Measurements from ENCODE around the gene NDUFS6. TPM values are rescaled to one million over a fixed set of nuclear protein-coding genes. Genes with fewer than 3 reads are reported as not detected.
"Not testable (repeated sequence)": the region's sequence is repeated elsewhere in the genome, so short reads cannot be mapped to it uniquely, and the experiment has no call there.

Gene NDUFS6
- polyA plus RNA-seq, 2 donors: 41.8 to 67.4 TPM

DNA sequence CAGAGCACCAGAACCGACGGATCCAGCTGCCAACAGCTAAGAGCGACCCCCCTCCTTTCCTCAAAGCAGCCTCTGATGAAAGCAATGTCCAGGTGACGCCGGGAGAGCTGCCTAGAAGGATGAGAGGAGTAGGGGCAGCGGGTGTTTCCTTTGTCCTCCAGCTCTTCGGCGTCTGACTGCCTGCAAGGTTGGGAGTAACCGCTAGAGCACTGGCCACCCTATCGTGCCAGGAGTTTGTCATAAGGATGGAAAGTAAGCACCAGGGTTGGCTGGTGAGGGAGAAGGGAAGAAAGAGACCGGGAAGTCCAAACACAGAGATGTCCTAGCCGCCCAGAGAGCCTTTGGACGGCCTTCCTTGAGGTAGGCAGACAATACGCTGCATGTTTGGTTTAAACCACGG, 12.4 kb upstream of the NDUFS6 start:
- Histone ChIP-seq H3K27ac (ENCODE audit: low read depth in 2 of 2, low read length in 1 of 2) (no peak overlapping the region), H3K9me3 (ENCODE audit: control insufficient read depth in 2 of 2, insufficient read depth in 1 of 2, low read depth in 1 of 2, low read length in 1 of 2) (no peaks in the 10 kb centered on the region), H3K4me3 (ENCODE audit: low read depth in 1 of 2, low read length in 2 of 2) (no peak overlapping the region), H3K27me3 (ENCODE audit: control insufficient read depth in 1 of 2, insufficient read depth in 2 of 2, low read length in 2 of 2) (no peaks in the 10 kb centered on the region), H3K4me1 (ENCODE audit: control insufficient read depth in 2 of 2, insufficient read depth in 2 of 2, low read length in 1 of 2) (no peaks in the 10 kb centered on the region), H3K36me3 (ENCODE audit: control insufficient read depth in 2 of 2, insufficient read depth in 2 of 2, low read length in 1 of 2) (no peaks in the 10 kb centered on the region)
- WGBS, 2 donors: 85 to 88% methylated on average over 13 to 15 of the region's 15 CpGs

DNA sequence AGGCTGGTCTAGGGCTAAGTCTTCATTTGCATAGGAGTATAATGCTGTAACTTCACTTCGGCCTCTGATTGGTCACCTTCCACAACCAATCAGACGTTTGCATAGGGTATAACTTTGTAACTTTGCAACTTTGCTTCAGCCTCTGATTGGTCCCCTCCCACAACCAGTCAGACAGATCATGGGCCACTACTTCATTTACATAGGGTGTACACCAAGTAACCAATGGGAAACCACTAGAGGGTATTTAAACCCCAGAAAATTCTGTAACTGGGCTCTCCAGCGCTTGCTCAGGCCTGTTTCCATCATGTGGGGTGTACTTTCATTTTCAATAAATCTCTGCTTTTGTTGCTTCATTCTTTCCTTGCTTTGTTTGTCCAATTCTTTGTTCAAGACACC, 11.8 kb upstream of the NDUFS6 start:
- whole genome bisulfite sequencing, 2 donors: 67 to 71% methylated on average over 3 of the region's 3 CpGs
- H3K36me3 ChIP-seq (ENCODE audit: control insufficient read depth in 2 of 2, insufficient read depth in 2 of 2, low read length in 1 of 2); H3K4me3 ChIP-seq (ENCODE audit: low read depth in 1 of 2, low read length in 2 of 2): not testable (repeated sequence)

DNA sequence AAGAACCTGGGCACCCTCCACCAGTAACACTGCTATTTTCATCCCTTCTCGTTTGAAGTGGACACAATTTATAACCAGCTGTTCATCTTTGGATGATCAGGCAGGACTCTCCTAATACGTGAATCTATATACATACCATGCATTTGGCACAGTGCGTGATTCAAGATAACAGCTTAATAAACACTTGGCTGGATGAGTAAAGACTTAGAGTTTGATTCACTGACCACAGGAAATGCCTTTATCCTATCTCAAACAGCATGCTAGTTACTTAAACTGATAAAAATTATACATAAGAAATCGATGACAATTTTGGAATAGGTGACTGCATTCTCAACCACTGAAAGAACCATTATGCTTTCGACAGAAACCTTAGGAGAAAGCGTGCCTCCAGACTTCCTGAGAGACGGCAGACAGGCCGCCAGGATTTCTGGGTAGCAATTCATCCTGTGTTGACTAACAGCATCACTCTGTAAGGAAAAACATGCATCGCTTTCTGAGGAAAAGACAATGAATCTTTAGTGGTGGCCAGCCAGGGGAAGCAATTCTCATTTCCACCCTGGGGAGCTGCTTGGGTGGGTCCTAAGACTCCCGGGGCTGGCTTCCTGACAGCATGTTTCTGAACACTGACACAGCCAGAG, 11.3 kb upstream of the NDUFS6 start:
- Histone ChIP-seq H3K4me1 (ENCODE audit: control insufficient read depth in 2 of 2, insufficient read depth in 2 of 2, low read length in 1 of 2) (peaks cover 0 to 1% of the 10 kb centered on the region in 2 donors), H3K4me3 (ENCODE audit: low read depth in 1 of 2, low read length in 2 of 2) (no peak overlapping the region), H3K27me3 (ENCODE audit: control insufficient read depth in 1 of 2, insufficient read depth in 2 of 2, low read length in 2 of 2) (no peaks in the 10 kb centered on the region), H3K9me3 (ENCODE audit: control insufficient read depth in 2 of 2, insufficient read depth in 1 of 2, low read depth in 1 of 2, low read length in 1 of 2) (no peaks in the 10 kb centered on the region), H3K36me3 (ENCODE audit: control insufficient read depth in 2 of 2, insufficient read depth in 2 of 2, low read length in 1 of 2) (no peaks in the 10 kb centered on the region), H3K27ac (ENCODE audit: low read depth in 2 of 2, low read length in 1 of 2) (no peak overlapping the region)
- 38 to 40% methylated on average over 10 of the region's 10 CpGs for WGBS, 2 donors

More for the DNA sequence above, 11.8 kb upstream of the NDUFS6 start:
- H3K27me3 ChIP-seq (ENCODE audit: control insufficient read depth in 1 of 2, insufficient read depth in 2 of 2, low read length in 2 of 2); H3K9me3 ChIP-seq (ENCODE audit: control insufficient read depth in 2 of 2, insufficient read depth in 1 of 2, low read depth in 1 of 2, low read length in 1 of 2); H3K4me1 ChIP-seq (ENCODE audit: control insufficient read depth in 2 of 2, insufficient read depth in 2 of 2, low read length in 1 of 2); H3K27ac ChIP-seq (ENCODE audit: low read depth in 2 of 2, low read length in 1 of 2): not testable (repeated sequence)

DNA sequence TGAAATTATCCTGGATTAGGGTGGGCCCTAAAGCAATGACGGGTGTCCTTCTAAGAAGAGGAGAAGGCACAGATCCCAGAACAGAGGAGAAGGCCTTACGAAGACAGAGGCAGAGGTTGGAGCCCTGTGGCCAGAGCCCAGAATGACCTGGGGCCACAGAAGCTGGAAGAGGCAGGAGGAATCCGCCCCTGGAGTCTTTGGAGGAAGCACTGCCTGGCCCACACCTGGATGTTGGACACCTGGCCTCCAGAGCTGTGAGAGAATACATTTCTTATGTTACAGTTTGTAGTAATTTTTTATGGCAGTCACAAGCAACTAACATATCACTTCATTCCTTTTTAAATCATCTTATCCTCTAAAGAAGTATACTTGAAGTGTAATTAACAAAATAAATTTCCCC, 10.0 kb upstream of the NDUFS6 start:
- H3K27me3 ChIP-seq (ENCODE audit: control insufficient read depth in 1 of 2, insufficient read depth in 2 of 2, low read length in 2 of 2): no peaks in the 10 kb centered on the region
- H3K4me1 ChIP-seq (ENCODE audit: control insufficient read depth in 2 of 2, insufficient read depth in 2 of 2, low read length in 1 of 2): peaks cover 0 to 2% of the 10 kb centered on the region in 2 donors
- no peaks in the 10 kb centered on the region for H3K9me3 ChIP-seq (ENCODE audit: control insufficient read depth in 2 of 2, insufficient read depth in 1 of 2, low read depth in 1 of 2, low read length in 1 of 2)
- H3K36me3 ChIP-seq (ENCODE audit: control insufficient read depth in 2 of 2, insufficient read depth in 2 of 2, low read length in 1 of 2): peaks cover 0 to under 1% of the 10 kb centered on the region in 2 donors
- H3K4me3 ChIP-seq (ENCODE audit: low read depth in 1 of 2, low read length in 2 of 2): no peak overlapping the region
- 82 to 86% methylated on average over 3 of the region's 3 CpGs for WGBS, 2 donors
- H3K27ac ChIP-seq (ENCODE audit: low read depth in 2 of 2, low read length in 1 of 2): no peak overlapping the region

DNA sequence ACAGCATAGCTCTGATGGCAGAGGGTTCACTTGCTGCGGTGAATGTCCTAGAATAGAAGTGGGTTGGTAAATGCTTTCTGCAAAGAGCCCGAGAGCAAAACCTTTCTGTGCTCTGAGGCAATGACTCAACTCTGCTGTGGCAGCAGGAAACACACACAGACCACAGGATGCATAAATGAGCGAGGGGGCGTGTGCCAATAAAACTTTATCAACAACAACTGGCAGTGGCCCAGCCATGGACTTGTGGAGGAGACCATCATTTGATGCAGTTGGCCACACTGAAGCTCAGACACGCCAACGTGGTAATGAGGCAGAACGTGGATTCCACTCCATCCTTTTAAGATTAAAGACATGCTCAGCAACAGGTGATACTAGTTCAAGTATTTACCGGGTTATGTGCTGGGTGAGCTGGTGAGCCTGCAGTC, 8.4 kb upstream of the NDUFS6 start:
- WGBS, 2 donors: 66% methylated on average over 8 of the region's 8 CpGs
- no peak overlapping the region for H3K4me3 ChIP-seq (ENCODE audit: low read depth in 1 of 2, low read length in 2 of 2)
- peak overlapping the region in 1 of 2 donors; percentile 25 for H3K27ac ChIP-seq (ENCODE audit: low read depth in 2 of 2, low read length in 1 of 2)
- peaks cover 2 to 5% of the 10 kb centered on the region in 2 donors for H3K4me1 ChIP-seq (ENCODE audit: control insufficient read depth in 2 of 2, insufficient read depth in 2 of 2, low read length in 1 of 2)
- H3K27me3 ChIP-seq (ENCODE audit: control insufficient read depth in 1 of 2, insufficient read depth in 2 of 2, low read length in 2 of 2): no peaks in the 10 kb centered on the region
- no peaks in the 10 kb centered on the region for H3K9me3 ChIP-seq (ENCODE audit: control insufficient read depth in 2 of 2, insufficient read depth in 1 of 2, low read depth in 1 of 2, low read length in 1 of 2)
- H3K36me3 ChIP-seq (ENCODE audit: control insufficient read depth in 2 of 2, insufficient read depth in 2 of 2, low read length in 1 of 2): peaks cover 5 to 16% of the 10 kb centered on the region in 2 donors

DNA sequence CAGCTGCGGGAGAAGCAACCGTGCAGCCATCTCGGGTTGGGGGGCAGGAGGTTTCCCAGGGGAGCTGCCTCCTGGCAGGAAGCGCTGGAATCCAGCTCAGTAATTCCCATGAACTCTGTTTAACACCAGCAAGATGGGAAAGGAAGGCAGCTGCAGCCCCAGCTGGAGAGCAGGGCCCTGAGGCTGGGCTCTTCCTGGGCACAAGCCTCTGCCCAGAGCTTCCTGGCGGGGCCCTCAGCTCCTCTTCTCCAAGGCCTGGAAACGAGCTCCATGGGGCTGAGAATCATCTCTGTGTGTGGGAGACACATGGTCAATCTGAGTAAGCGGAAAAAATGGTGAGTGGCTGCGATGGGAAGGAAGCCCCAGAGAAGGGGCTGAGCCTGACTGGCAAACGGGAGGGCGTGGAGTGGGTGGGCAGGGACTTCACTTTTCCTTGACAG, 7.9 kb upstream of the NDUFS6 start:
- no peak overlapping the region for H3K4me3 ChIP-seq (ENCODE audit: low read depth in 1 of 2, low read length in 2 of 2)
- peaks cover 5 to 20% of the 10 kb centered on the region in 2 donors for H3K36me3 ChIP-seq (ENCODE audit: control insufficient read depth in 2 of 2, insufficient read depth in 2 of 2, low read length in 1 of 2)
- H3K4me1 ChIP-seq (ENCODE audit: control insufficient read depth in 2 of 2, insufficient read depth in 2 of 2, low read length in 1 of 2): peaks cover 2 to 5% of the 10 kb centered on the region in 2 donors
- H3K27me3 ChIP-seq (ENCODE audit: control insufficient read depth in 1 of 2, insufficient read depth in 2 of 2, low read length in 2 of 2): no peaks in the 10 kb centered on the region
- H3K27ac ChIP-seq (ENCODE audit: low read depth in 2 of 2, low read length in 1 of 2): peak overlapping the region; percentile 4 to 25
- no peaks in the 10 kb centered on the region for H3K9me3 ChIP-seq (ENCODE audit: control insufficient read depth in 2 of 2, insufficient read depth in 1 of 2, low read depth in 1 of 2, low read length in 1 of 2)
- WGBS, 2 donors: 69 to 75% methylated on average over 10 of the region's 10 CpGs

DNA sequence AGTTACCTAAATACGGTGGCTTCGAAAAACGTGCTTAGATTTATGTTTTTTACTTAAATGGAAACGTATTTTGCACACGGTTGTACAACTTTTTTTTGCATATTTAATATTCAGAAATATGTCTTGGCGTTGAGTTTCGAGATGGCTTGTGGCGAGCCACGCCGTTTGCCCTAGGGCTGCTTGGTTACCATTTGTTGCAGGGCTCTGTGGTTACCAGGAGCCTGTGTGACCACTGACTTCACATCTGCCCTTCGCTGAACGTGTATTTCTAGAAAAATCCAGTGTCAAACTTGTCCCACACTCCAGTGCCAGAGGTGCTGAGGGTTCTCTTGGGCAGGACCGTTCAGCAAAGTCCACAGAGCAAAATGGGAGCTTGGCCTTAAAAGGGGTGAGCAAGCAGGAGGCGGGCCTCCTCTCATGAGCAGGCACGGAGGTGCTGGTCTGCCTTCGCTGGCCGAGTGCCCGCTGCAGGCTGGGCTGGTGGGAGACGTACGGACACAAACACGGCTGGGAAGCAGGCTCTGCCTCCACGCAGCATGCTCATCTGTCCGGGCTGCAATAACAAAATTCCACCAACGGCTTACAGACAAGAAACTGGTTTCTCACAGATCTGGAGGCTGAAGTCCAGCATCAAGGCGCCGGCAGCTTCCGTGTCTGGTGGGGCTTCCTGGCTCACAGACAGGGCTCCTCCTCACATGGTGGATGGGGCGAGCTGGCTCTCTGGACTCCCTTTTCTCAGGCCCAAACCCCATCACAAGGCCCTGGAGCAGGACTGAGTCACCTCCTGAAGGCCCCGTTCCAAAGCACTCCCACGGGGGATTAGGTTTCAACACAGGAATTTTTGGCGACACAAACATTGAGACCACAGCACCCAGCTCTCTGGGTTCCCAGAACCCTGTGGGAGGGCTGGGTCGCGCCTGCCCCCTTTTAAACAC, 7.0 kb upstream of the NDUFS6 start:
- WGBS, 2 donors: 73 to 78% methylated on average over 33 of the region's 33 CpGs
- Histone ChIP-seq H3K27ac (ENCODE audit: low read depth in 2 of 2, low read length in 1 of 2) (no peak overlapping the region), H3K4me1 (ENCODE audit: control insufficient read depth in 2 of 2, insufficient read depth in 2 of 2, low read length in 1 of 2) (peaks cover 5 to 6% of the 10 kb centered on the region in 2 donors), H3K36me3 (ENCODE audit: control insufficient read depth in 2 of 2, insufficient read depth in 2 of 2, low read length in 1 of 2) (peaks cover 5 to 20% of the 10 kb centered on the region in 2 donors), H3K4me3 (ENCODE audit: low read depth in 1 of 2, low read length in 2 of 2) (no peak overlapping the region), H3K27me3 (ENCODE audit: control insufficient read depth in 1 of 2, insufficient read depth in 2 of 2, low read length in 2 of 2) (no peaks in the 10 kb centered on the region), H3K9me3 (ENCODE audit: control insufficient read depth in 2 of 2, insufficient read depth in 1 of 2, low read depth in 1 of 2, low read length in 1 of 2) (no peaks in the 10 kb centered on the region)

DNA sequence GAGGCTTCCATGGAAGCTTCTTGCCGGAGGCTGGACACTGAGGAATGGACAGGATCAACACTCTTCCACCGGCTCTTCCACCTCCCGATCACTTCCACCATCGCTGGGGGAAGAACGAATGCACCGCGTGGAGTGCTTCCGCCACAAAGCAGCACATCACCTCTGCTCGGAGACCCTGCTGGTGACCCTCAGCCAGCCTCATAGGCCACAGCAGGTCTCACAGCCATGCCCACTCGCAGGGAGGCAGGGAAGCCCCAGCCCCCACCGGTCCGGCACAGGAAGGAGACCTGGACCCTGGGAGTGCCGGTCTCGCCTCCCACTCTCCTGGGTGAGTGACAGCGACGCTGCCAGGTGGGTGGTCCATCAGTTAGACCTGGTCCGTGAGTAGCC, 6.3 kb upstream of the NDUFS6 start:
- Histone ChIP-seq H3K27me3 (ENCODE audit: control insufficient read depth in 1 of 2, insufficient read depth in 2 of 2, low read length in 2 of 2) (no peaks in the 10 kb centered on the region), H3K27ac (ENCODE audit: low read depth in 2 of 2, low read length in 1 of 2) (no peak overlapping the region), H3K9me3 (ENCODE audit: control insufficient read depth in 2 of 2, insufficient read depth in 1 of 2, low read depth in 1 of 2, low read length in 1 of 2) (no peaks in the 10 kb centered on the region), H3K4me3 (ENCODE audit: low read depth in 1 of 2, low read length in 2 of 2) (no peak overlapping the region), H3K36me3 (ENCODE audit: control insufficient read depth in 2 of 2, insufficient read depth in 2 of 2, low read length in 1 of 2) (peaks cover 5 to 20% of the 10 kb centered on the region in 2 donors), H3K4me1 (ENCODE audit: control insufficient read depth in 2 of 2, insufficient read depth in 2 of 2, low read length in 1 of 2) (peaks cover 5 to 6% of the 10 kb centered on the region in 2 donors)
- 88 to 90% methylated on average over 17 of the region's 17 CpGs for WGBS, 2 donors

DNA sequence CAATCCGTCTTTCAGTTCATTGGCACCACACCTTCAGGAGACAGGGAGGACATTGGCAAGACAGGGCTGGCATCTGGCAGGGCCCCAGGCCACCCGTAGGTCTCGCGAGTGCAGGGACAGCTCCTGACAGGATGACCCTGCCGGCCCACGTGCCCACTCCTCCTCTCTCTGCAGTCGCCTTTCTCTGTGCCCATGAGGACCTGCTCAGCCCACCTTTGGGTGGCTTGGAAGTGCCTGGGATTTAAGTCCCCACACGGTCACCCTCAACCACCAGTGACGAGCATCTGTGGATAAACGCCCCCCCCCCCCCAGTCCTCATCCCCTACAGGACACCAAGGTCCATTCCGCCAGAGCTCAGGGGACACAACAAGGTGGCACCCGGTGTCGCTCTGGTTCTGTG, 5.7 kb upstream of the NDUFS6 start:
- Histone ChIP-seq H3K27ac (ENCODE audit: low read depth in 2 of 2, low read length in 1 of 2) (no peak overlapping the region), H3K4me3 (ENCODE audit: low read depth in 1 of 2, low read length in 2 of 2) (no peak overlapping the region), H3K4me1 (ENCODE audit: control insufficient read depth in 2 of 2, insufficient read depth in 2 of 2, low read length in 1 of 2) (peaks cover 5 to 6% of the 10 kb centered on the region in 2 donors), H3K27me3 (ENCODE audit: control insufficient read depth in 1 of 2, insufficient read depth in 2 of 2, low read length in 2 of 2) (no peaks in the 10 kb centered on the region), H3K9me3 (ENCODE audit: control insufficient read depth in 2 of 2, insufficient read depth in 1 of 2, low read depth in 1 of 2, low read length in 1 of 2) (no peaks in the 10 kb centered on the region), H3K36me3 (ENCODE audit: control insufficient read depth in 2 of 2, insufficient read depth in 2 of 2, low read length in 1 of 2) (peaks cover 5 to 20% of the 10 kb centered on the region in 2 donors)
- 73 to 87% methylated on average over 13 of the region's 13 CpGs for WGBS, 2 donors

All from esophagus (tissue), 2 donors.